Prostate gland (tissue), 2 donors: ENCODE data around the gene THAP4. TPM values are rescaled to one million over a fixed set of nuclear protein-coding genes. Genes with fewer than 3 reads are reported as not detected.

Experiments used
- DNase-seq: peaks from one replicate; pipeline ENCODE4 v3.0.0-alpha.2; 2019; ENCODE audit warnings: low spot score
- H3K27ac ChIP-seq, 2 donors: fragments of 200-600 bp; sonication (generic); 2 replicates each; pipeline ENCODE4 v1.5.1; 2017 to 2019
- H3K27me3 ChIP-seq: fragments of 200-600 bp; sonication (generic); replicated peaks from 2 replicates; pipeline ENCODE4 v1.5.1; 2019; ENCODE audit not compliant: insufficient read depth
- H3K36me3 ChIP-seq, 2 donors: fragments of 200-600 bp; sonication (generic); 1 replicate in 1 of 2; 2 replicates in 1 of 2; pipeline versions ENCODE4 v1.5.1 to v1.8.1; 2017 to 2019
- H3K4me1 ChIP-seq: fragments of 200-600 bp; sonication (generic); replicated peaks from 2 replicates; pipeline ENCODE4 v1.5.1; 2019
- H3K4me3 ChIP-seq, 2 donors: fragments of 200-600 bp; sonication (generic); 2 replicates each; pipeline ENCODE4 v1.5.1; 2017 to 2019
- H3K9me3 ChIP-seq: fragments of 200-600 bp; sonication (generic); 2 replicates; pipeline ENCODE4 v1.5.1; 2017
- POLR2A ChIP-seq: fragments of 450-650 bp; IDR thresholded peaks from one replicate; pipeline ENCODE4 v1.6.1; 2016; ENCODE audit warnings: antibody characterized with exemption, mild to moderate bottlenecking
- POLR2AphosphoS5 ChIP-seq: sonication (generic); formaldehyde crosslinking; IDR thresholded peaks from one replicate; pipeline ENCODE4 v1.6.1; 2017; ENCODE audit warnings: antibody characterized with exemption
- WGBS: methylation state at CpG from one replicate; pipeline ENCODE4 v1.1.5; 2018; 5-methylcytosine and 5-hydroxymethylcytosine counted together
- intact Hi-C: fragments of 100-400 bp; cut with DNase I; formaldehyde crosslinking; loops from one replicate; pipeline ENCODE4 v1.14.2; 2022
- total RNA-seq, 2 donors: library from RNA; depleted of rRNA; stranded (reverse); fragments of >200 nt; gene quantifications; one replicate each; pipeline ENCODE4 v1.1.0, GENCODE V29; 2016
- TF ChIP-seq, protein P1 (sequence below), 4 experiments: fragments of 200-600 bp in 2 of 4; fragments of 450-650 bp in 2 of 4; sonication (generic) in 2 of 4; IDR thresholded peaks; 1 replicate in 3 of 4; 2 replicates in 1 of 4; pipeline ENCODE4 v1.5.1; 2016 to 2019; ENCODE audit warnings: antibody characterized with exemption in 4 of 4, mild to moderate bottlenecking in 2 of 4, moderate library complexity in 2 of 4

Gene THAP4
- total RNA-seq, 2 donors from 2014 or later = 60.8 to 92.9 TPM

- H3K27ac ChIP-seq = peak overlapping the region; percentile 5 to 80
- DNase-seq = no peak
- H3K4me1 ChIP-seq = peaks cover 48% of the 10 kb centered on the region
- no peaks in the 10 kb centered on the region for H3K36me3 ChIP-seq
- intact Hi-C loops = no loop called here
- H3K9me3 ChIP-seq = no peaks in the 10 kb centered on the region
- no peaks in the 10 kb centered on the region for H3K27me3 ChIP-seq
- peak overlapping the region in 1 of 2 donors; percentile 12 for H3K4me3 ChIP-seq
- WGBS = 33% methylated on average over 22 of the region's 23 CpGs
- TF ChIP-seq POLR2A = no peak
- TF ChIP-seq, protein P1, sequence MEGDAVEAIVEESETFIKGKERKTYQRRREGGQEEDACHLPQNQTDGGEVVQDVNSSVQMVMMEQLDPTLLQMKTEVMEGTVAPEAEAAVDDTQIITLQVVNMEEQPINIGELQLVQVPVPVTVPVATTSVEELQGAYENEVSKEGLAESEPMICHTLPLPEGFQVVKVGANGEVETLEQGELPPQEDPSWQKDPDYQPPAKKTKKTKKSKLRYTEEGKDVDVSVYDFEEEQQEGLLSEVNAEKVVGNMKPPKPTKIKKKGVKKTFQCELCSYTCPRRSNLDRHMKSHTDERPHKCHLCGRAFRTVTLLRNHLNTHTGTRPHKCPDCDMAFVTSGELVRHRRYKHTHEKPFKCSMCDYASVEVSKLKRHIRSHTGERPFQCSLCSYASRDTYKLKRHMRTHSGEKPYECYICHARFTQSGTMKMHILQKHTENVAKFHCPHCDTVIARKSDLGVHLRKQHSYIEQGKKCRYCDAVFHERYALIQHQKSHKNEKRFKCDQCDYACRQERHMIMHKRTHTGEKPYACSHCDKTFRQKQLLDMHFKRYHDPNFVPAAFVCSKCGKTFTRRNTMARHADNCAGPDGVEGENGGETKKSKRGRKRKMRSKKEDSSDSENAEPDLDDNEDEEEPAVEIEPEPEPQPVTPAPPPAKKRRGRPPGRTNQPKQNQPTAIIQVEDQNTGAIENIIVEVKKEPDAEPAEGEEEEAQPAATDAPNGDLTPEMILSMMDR (IDR thresholded peaks at IDR 0.05) = no peak
- no peak for TF ChIP-seq POLR2AphosphoS5
Measured at GRCh38 chr2:241563981-241564595, 72.9 kb downstream of the THAP4 start.

- Histone ChIP-seq H3K4me3 (no peak overlapping the region), H3K36me3 (no peaks in the 10 kb centered on the region), H3K4me1 (peaks cover 48% of the 10 kb centered on the region), H3K27ac (peak overlapping the region; percentile 5 to 80), H3K9me3 (no peaks in the 10 kb centered on the region), H3K27me3 (no peaks in the 10 kb centered on the region)
- TF ChIP-seq POLR2AphosphoS5 (no peak), POLR2A (no peak)
- TF ChIP-seq, protein P1 (IDR thresholded peaks at IDR 0.05) = no peak
- 57% methylated on average over 10 of the region's 10 CpGs for WGBS
- DNase-seq = no peak
- intact Hi-C loops = no loop called here
Measured at GRCh38 chr2:241563571-241563980, 73.4 kb downstream of the THAP4 start.

GRCh38 chr2:241563031-241563507 lies 73.9 kb downstream of the THAP4 start:
- WGBS = 79% methylated on average over 12 of the region's 13 CpGs
- peak overlapping the region in 1 of 2 donors; percentile 80 for H3K27ac ChIP-seq

GRCh38 chr2:241562269-241562891 lies 74.6 kb downstream of the THAP4 start:
- intact Hi-C loops = no loop called here
- TF ChIP-seq POLR2AphosphoS5 (no peak), POLR2A (no peak)
- TF ChIP-seq, protein P1 (IDR thresholded peaks at IDR 0.05) = no peak
- no peaks in the 10 kb centered on the region for H3K9me3 ChIP-seq
- H3K4me1 ChIP-seq = peaks cover 48% of the 10 kb centered on the region
- WGBS = 78% methylated on average over 17 of the region's 23 CpGs
- no peak overlapping the region for H3K4me3 ChIP-seq
- H3K27ac ChIP-seq = peak overlapping the region; percentile 42 to 80
- no peaks in the 10 kb centered on the region for H3K27me3 ChIP-seq
- H3K36me3 ChIP-seq = no peaks in the 10 kb centered on the region
- DNase-seq = no peak

More at GRCh38 chr2:241563031-241563507, 73.9 kb downstream of the THAP4 start:
- no peak for TF ChIP-seq POLR2A
- TF ChIP-seq, protein P1 (IDR thresholded peaks at IDR 0.05) = no peak
- TF ChIP-seq POLR2AphosphoS5 = no peak
- H3K4me1 ChIP-seq = peaks cover 48% of the 10 kb centered on the region
- no peaks in the 10 kb centered on the region for H3K27me3 ChIP-seq
- DNase-seq = no peak
- intact Hi-C loops = no loop called here
- no peaks in the 10 kb centered on the region for H3K9me3 ChIP-seq
- no peaks in the 10 kb centered on the region for H3K36me3 ChIP-seq
- no peak overlapping the region for H3K4me3 ChIP-seq
